ENCODE results near the gene KIF7. TPM values are rescaled to one million over a fixed set of nuclear protein-coding genes. Genes with fewer than 3 reads are reported as not detected.

The KIF7 gene
- total and polyA plus RNA-seq, 2 of the 8 experiments (the other 6 are each of a cell fraction or from before 2014, with no cell fraction given): 4.9 to 14.0 TPM

- H3K79me2 ChIP-seq (ENCODE audit: control insufficient read depth in 1 of 2, insufficient read depth in 2 of 2, low read length in 2 of 2): no peaks in the 10 kb centered on the region
- TF ChIP-seq, protein P1, sequence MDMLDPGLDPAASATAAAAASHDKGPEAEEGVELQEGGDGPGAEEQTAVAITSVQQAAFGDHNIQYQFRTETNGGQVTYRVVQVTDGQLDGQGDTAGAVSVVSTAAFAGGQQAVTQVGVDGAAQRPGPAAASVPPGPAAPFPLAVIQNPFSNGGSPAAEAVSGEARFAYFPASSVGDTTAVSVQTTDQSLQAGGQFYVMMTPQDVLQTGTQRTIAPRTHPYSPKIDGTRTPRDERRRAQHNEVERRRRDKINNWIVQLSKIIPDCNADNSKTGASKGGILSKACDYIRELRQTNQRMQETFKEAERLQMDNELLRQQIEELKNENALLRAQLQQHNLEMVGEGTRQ (IDR thresholded peaks at IDR 0.05; ENCODE audit: low read length): no peak
- H2BK20ac ChIP-seq (ENCODE audit: low read length): no peak overlapping the region
- FAIRE-seq (no peak), DNase-seq (ENCODE audit: low read depth in 1 of 2, low spot score in 2 of 2) (no peak)
- H2AFZ ChIP-seq (ENCODE audit: low read length): no peak overlapping the region
- no peak overlapping the region for H3K18ac ChIP-seq (ENCODE audit: extremely low read depth, low read length)
- no peak overlapping the region for H2BK5ac ChIP-seq (ENCODE audit: low read depth, low read length)
- no peak overlapping the region for H2BK120ac ChIP-seq (replicated peaks; ENCODE audit: low read depth, low read length)
- H3K23ac ChIP-seq (ENCODE audit: insufficient read length): no peak overlapping the region
- H3K4ac ChIP-seq (replicated peaks; ENCODE audit: insufficient read length, low read depth, low read length): no peak overlapping the region
- H3K4me2 ChIP-seq (ENCODE audit: insufficient read depth in 1 of 2, low read depth in 2 of 2, low read length in 2 of 2): no peak overlapping the region
- H3K4me3 ChIP-seq (ENCODE audit: extremely low read depth in 1 of 4, insufficient read depth in 2 of 4, low read depth in 3 of 4, low read length in 4 of 4): no peak overlapping the region
- no peaks in the 10 kb centered on the region for H3K9me3 ChIP-seq (ENCODE audit: insufficient read depth in 2 of 2, low read depth in 1 of 2, low read length in 1 of 2)
- H2BK12ac ChIP-seq (ENCODE audit: low read depth, low read length): no peak overlapping the region
- 78% methylated on average over 1 of the region's 1 CpG; no CpG with 5 or more reads in 1 of the 2 experiments for WGBS, 2 experiments (ENCODE audit: extremely low coverage in 1 of 2, insufficient coverage in 1 of 2, insufficient read length in 1 of 2, insufficient replicate concordance in 2 of 2, low coverage in 1 of 2, low lambda C conversion rate in 2 of 2, missing lambda C conversion rate in 1 of 2)
- no peaks in the 10 kb centered on the region for H3K36me3 ChIP-seq (ENCODE audit: control insufficient read depth in 2 of 4, insufficient read depth in 4 of 4, low read length in 3 of 4)
- no peak overlapping the region for H4K91ac ChIP-seq (replicated peaks; ENCODE audit: insufficient read length, low read length)
- no peak overlapping the region for H4K8ac ChIP-seq (ENCODE audit: extremely low read depth, insufficient read depth, low read length)
- H3K23me2 ChIP-seq (ENCODE audit: low read depth, low read length): peaks cover 6% of the 10 kb centered on the region; the same call in 1 of the 2 replicates
- H3K9ac ChIP-seq (replicated peaks in 1 of 4; ENCODE audit: extremely low read depth in 1 of 4, low read depth in 3 of 4, low read length in 3 of 4): no peak overlapping the region
- no peaks in the 10 kb centered on the region for H3K79me1 ChIP-seq (ENCODE audit: low read depth, low read length)
- no peak overlapping the region for H4K5ac ChIP-seq (ENCODE audit: insufficient read length, low read depth, low read length)
- POLR2A ChIA-PET (ENCODE audit: partially characterized antibody): no interaction called here
- no peak overlapping the region for H3K14ac ChIP-seq (ENCODE audit: insufficient read length)
- H3K56ac ChIP-seq (replicated peaks; ENCODE audit: insufficient read length, low read depth, low read length): no peak overlapping the region
- H3K27ac ChIP-seq (ENCODE audit: low read depth, low read length): no peak overlapping the region
- H3K27me3 ChIP-seq (replicated peaks in 1 of 4; ENCODE audit: control insufficient read depth in 3 of 4, extremely low read depth in 1 of 4, insufficient read depth in 3 of 4, low read length in 3 of 4): no peaks in the 10 kb centered on the region; a peak in 1 of 7 replicates
- CTCF ChIA-PET (ENCODE audit: partially characterized antibody): interaction anchor here (1.2 to 1.7 kb wide), 2 partner anchors 21 to 180 kb away, joined by 3 read pairs; no protein-coding TSS in a partner anchor
- no peak overlapping the region for H2BK15ac ChIP-seq (ENCODE audit: low read length)
- H2AK5ac ChIP-seq (ENCODE audit: low read depth, low read length): no peak overlapping the region
- H4K20me1 ChIP-seq (replicated peaks in 1 of 2; ENCODE audit: control insufficient read depth in 1 of 2, insufficient read depth in 2 of 2, low read length in 2 of 2): no peaks in the 10 kb centered on the region
- H3K4me1 ChIP-seq (replicated peaks in 1 of 4; ENCODE audit: control insufficient read depth in 3 of 4, insufficient read depth in 4 of 4, low read length in 3 of 4): no peaks in the 10 kb centered on the region
Measured at GRCh38 chr15:89695198-89695597, 39.9 kb upstream of the KIF7 start.
